K562 (cell line): Measurements from ENCODE around the gene PHF21B. TPM values are rescaled to one million over a fixed set of nuclear protein-coding genes. Genes with fewer than 3 reads are reported as not detected.

ENCODE experiments used
- ATAC-seq: fragments of 200-7000 bp; cut with Tn5 transposase; 3 replicates; pipeline ENCODE4 v1.9.1; 2020; ENCODE audit warnings: moderate library complexity
- BruUV-seq: library from RNA; stranded (reverse); fragments of 400-500 nt; replicated peaks from 2 replicates; lab custom pipeline; 2021; lab: Mats Ljungman, UMichigan
- CTCF ChIA-PET: fragments of 300-600 bp; formaldehyde crosslinking; extraction: SDS; loops from one replicate; lab custom pipeline; 2021; ENCODE audit warnings: low intra/inter-chr PET ratio; lab: Yijun Ruan, JAX
- POLR2A ChIA-PET: fragments of 300-600, 350-650 bp; sonication (Branson Sonifier 250); formaldehyde crosslinking; extraction: SDS; loops from one replicate; lab custom pipeline; 2021; ENCODE audit warnings: antibody characterized with exemption, inconsistent platforms; lab: Yijun Ruan, JAX
- DNase-seq, 4 experiments: peaks; one replicate each; pipeline versions ENCODE4 v3.0.0 to v3.0.0-alpha.2; 2011 to 2018; ENCODE audit warnings: low spot score in 3 of 4, mixed read lengths in 3 of 4; ENCODE audit errors: extremely low read depth in 1 of 4
- FAIRE-seq: peaks from 2 replicates; lab custom pipeline; 2011; peaks lifted over from hg19 to GRCh38; lab: Jason Lieb, UNC
- H2AFZ ChIP-seq: 2 replicates; pipeline ENCODE4 v1.6.0; 2011; ENCODE audit warnings: low read depth, low read length, control low read depth, inconsistent platforms
- H3K27ac ChIP-seq: fragments of 200-600 bp; 3 replicates; pipeline ENCODE4 v1.8.0; 2011; ENCODE audit warnings: low read depth, mild to moderate bottlenecking, control low read depth, inconsistent platforms, low read length, moderate library complexity, mixed read lengths; ENCODE audit errors: extremely low read depth
- H3K27me3 ChIP-seq, 2 experiments: fragments of 300-600 bp in 1 of 2; 2 replicates in 1 of 2; 3 replicates in 1 of 2; pipeline versions ENCODE4 v1.6.0 to v1.8.0; 2011; ENCODE audit warnings: inconsistent platforms in 2 of 2, low read length in 2 of 2, mild to moderate bottlenecking in 1 of 2, mixed read lengths in 1 of 2, moderate library complexity in 1 of 2; ENCODE audit not compliant: control insufficient read depth in 2 of 2, insufficient read depth in 2 of 2
- H3K36me3 ChIP-seq: fragments of 300-600 bp; 3 replicates; pipeline ENCODE4 v1.8.0; 2011; ENCODE audit warnings: mild to moderate bottlenecking, low read length, inconsistent platforms; ENCODE audit not compliant: control insufficient read depth, insufficient read depth
- H3K4me1 ChIP-seq, 2 experiments: fragments of 200-600 bp in 1 of 2; replicated peaks in 1 of 2; 2 replicates in 1 of 2; 3 replicates in 1 of 2; pipeline versions ENCODE4 v1.5.1 to v1.8.0; 2011; ENCODE audit warnings: inconsistent platforms in 2 of 2, low read length in 2 of 2, mild to moderate bottlenecking in 1 of 2, mixed read lengths in 1 of 2, moderate library complexity in 1 of 2; ENCODE audit not compliant: control insufficient read depth in 2 of 2, insufficient read depth in 2 of 2
- H3K4me2 ChIP-seq: 2 replicates; pipeline ENCODE4 v1.6.1; 2011; ENCODE audit warnings: low read length, control low read depth, inconsistent platforms, mixed read lengths; ENCODE audit not compliant: insufficient read depth
- H3K4me3 ChIP-seq: fragments of 200-600 bp; sonication (generic), shearing (Covaris generic); 2 replicates; pipeline ENCODE4 v1.5.1; 2016; ENCODE audit warnings: control low read depth, inconsistent platforms
- H3K79me2 ChIP-seq: fragments of 200-600 bp; 3 replicates; pipeline ENCODE4 v1.8.0; 2011; ENCODE audit warnings: low read length, inconsistent platforms; ENCODE audit not compliant: control insufficient read depth, insufficient read depth
- H3K9ac ChIP-seq, 2 experiments: 2 replicates each; pipeline versions ENCODE4 v1.6.0 to v1.6.1; 2011; ENCODE audit warnings: low read depth in 2 of 2, low read length in 2 of 2, control low read depth in 1 of 2, inconsistent platforms in 1 of 2, mild to moderate bottlenecking in 1 of 2, mixed read lengths in 1 of 2; ENCODE audit not compliant: insufficient read depth in 1 of 2
- H3K9me1 ChIP-seq: one replicate; pipeline ENCODE4 v1.6.0; 2011; ENCODE audit warnings: inconsistent platforms, mild to moderate bottlenecking, low read length, moderate library complexity; ENCODE audit not compliant: control insufficient read depth, insufficient read depth
- H3K9me3 ChIP-seq: replicated peaks from 2 replicates; pipeline ENCODE4 v1.5.1; 2011; ENCODE audit warnings: low read depth, low read length, inconsistent platforms; ENCODE audit not compliant: control insufficient read depth, insufficient read depth
- H4K20me1 ChIP-seq: replicated peaks from 2 replicates; pipeline ENCODE4 v1.6.1; 2011; ENCODE audit warnings: low read length, inconsistent platforms, mixed read lengths; ENCODE audit not compliant: control insufficient read depth, insufficient read depth
- CBFB ChIP-seq: sonication (generic); formaldehyde crosslinking; IDR thresholded peaks from 2 replicates; pipeline ENCODE4 v1.4.0; 2020; ENCODE audit warnings: mild to moderate bottlenecking, missing genetic modification reagents
- FOS ChIP-seq: IDR thresholded peaks from 3 replicates; pipeline ENCODE4 v1.6.1; 2011; ENCODE audit not compliant: insufficient read length; ENCODE audit errors: extremely low read depth
- KDM1A ChIP-seq, 2 experiments: fragments of 450-650 bp; IDR thresholded peaks; 2 replicates each; pipeline ENCODE4 v1.6.1; 2016; ENCODE audit warnings: mild to moderate bottlenecking in 2 of 2
- ZBTB34 ChIP-seq: fragments of 250-450 bp; sonication (Bioruptor Pico); IDR thresholded peaks from 2 replicates; pipeline ENCODE4 v1.8.0; 2021; ENCODE audit warnings: mild to moderate bottlenecking, moderate library complexity
- ZNF395 ChIP-seq: fragments of 200-800 bp; sonication (Bioruptor generic); IDR thresholded peaks from 2 replicates; pipeline ENCODE4 v1.6.1; 2017; ENCODE audit warnings: missing genetic modification characterization, missing compliant biosample characterization
- WGBS: fragments of 100-300 bp; shearing (Covaris generic); methylation state at CpG from one replicate; pipeline ENCODE4 v1.1.6; 2016; ENCODE audit warnings: low coverage, mixed read lengths; ENCODE audit not compliant: insufficient coverage; ENCODE audit errors: missing lambda C conversion rate; 5-methylcytosine and 5-hydroxymethylcytosine counted together
- in situ Hi-C: fragments of 300-500 bp; cut with MboI; formaldehyde crosslinking; loops from 4 replicates; pipeline ENCODE4 v1.15.0; 2018; ENCODE audit warnings: inconsistent platforms, mixed read lengths
- intact Hi-C: fragments of 100-400 bp; cut with micrococcal nuclease; formaldehyde crosslinking; loops from 2 replicates; pipeline ENCODE4 v1.14.2; 2022
- polyA plus RNA-seq, 8 experiments: library from polyadenylated mRNA; depleted of rRNA in 4 of 8; stranded (reverse) in 5 of 8; unstranded in 3 of 8; fragments of >200 nt; fragmentation: Nextera tagmentation in 2 of 8; fragmentation: Illumina TruSeq in 1 of 8; extraction: Ambion mirVana in 2 of 8; extraction: Trizol in 1 of 8; gene quantifications; 2 replicates each; pipeline versions ENCODE4 v1.2.1 to v1.2.3, GENCODE V29; 2011 to 2014; ENCODE audit warnings: inconsistent platforms in 1 of 8, missing spikeins in 1 of 8
- total RNA-seq, 7 experiments: library from RNA; depleted of rRNA in 6 of 7; stranded (reverse); fragments of >200 nt in 6 of 7; fragmentation: Illumina TruSeq in 2 of 7; extraction: Trizol in 2 of 7; gene quantifications; 2 replicates each; pipeline versions ENCODE4 v1.2.1 to v1.2.3, GENCODE V29; 2011 to 2021; ENCODE audit warnings: low replicate concordance in 1 of 7

The PHF21B gene
- total and polyA plus RNA-seq, 9 of the 15 experiments (the other 6 are each of a cell fraction or from before 2014, with no cell fraction given), result 0.04 TPM; not detected in 8

- H3K9ac ChIP-seq, result no peak overlapping the region
- BruUV-seq, result no TSS peak
- no peaks in the 10 kb centered on the region for H3K9me1 ChIP-seq
- no peaks in the 10 kb centered on the region; a peak in 1 of 5 replicates for H3K4me1 ChIP-seq
- H3K27ac ChIP-seq, result no peak overlapping the region
- ChIA-PET POLR2A (no interaction called here), CTCF (no interaction called here)
- DNase-seq (no peak), ATAC-seq (no peak), FAIRE-seq (no peak)
- H3K79me2 ChIP-seq, result no peaks in the 10 kb centered on the region
- 1% methylated on average over 12 of the region's 14 CpGs for WGBS
- no peak overlapping the region for H3K4me2 ChIP-seq
- H2AFZ ChIP-seq, result no peak overlapping the region
- H3K4me3 ChIP-seq, result no peak overlapping the region
- no peaks in the 10 kb centered on the region for H3K36me3 ChIP-seq
- H3K27me3 ChIP-seq, result peaks cover 6 to 66% of the 10 kb centered on the region in 2 experiments; a peak in 4 of 5 replicates
- in situ Hi-C loops (no loop called here), intact Hi-C loops (no loop called here)
- H3K9me3 ChIP-seq, result no peaks in the 10 kb centered on the region
- no peaks in the 10 kb centered on the region for H4K20me1 ChIP-seq
- TF ChIP-seq ZBTB34 (CRISPR knock-in tag) (no peak), FOS (no peak), CBFB (CRISPR knock-in tag) (no peak), ZNF395 (CRISPR knock-in tag) (no peak), KDM1A (IDR thresholded peaks at IDR 0.05) (no peak)
Measured at GRCh38 chr22:45000330-45000729, 9.5 kb downstream of the PHF21B start.
